ENCODE results near the gene BCAS1.
"Not testable (repeated sequence)": the region's sequence is repeated elsewhere in the genome, so short reads cannot be mapped to it uniquely, and the experiment has no call there.

The BCAS1 gene

DNA sequence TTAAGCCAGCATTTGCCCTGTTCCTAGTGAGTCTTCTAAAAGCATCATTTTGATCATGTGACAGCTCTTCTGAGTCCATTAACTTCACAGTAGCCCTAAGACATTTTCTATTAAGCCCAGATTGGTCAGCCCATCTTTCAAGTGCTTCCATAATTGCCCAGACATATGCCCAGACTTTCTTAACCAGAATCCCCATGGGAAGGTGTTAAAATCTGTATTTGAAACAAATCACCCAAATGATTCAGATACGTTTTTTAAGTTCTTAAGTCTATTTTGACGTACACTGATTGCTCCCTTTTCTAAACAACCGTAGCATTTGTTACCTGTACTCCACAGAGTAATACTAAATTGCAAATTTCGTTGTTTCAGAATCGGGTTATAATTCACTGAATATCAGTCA is 89.3 kb downstream of the BCAS1 start:
- no peak for TF ChIP-seq CTCF (IDR thresholded peaks at IDR 0.05; ENCODE audit: low read depth, low read length)
- no peak overlapping the region for H3K4me3 ChIP-seq (ENCODE audit: low read depth, low read length)

DNA sequence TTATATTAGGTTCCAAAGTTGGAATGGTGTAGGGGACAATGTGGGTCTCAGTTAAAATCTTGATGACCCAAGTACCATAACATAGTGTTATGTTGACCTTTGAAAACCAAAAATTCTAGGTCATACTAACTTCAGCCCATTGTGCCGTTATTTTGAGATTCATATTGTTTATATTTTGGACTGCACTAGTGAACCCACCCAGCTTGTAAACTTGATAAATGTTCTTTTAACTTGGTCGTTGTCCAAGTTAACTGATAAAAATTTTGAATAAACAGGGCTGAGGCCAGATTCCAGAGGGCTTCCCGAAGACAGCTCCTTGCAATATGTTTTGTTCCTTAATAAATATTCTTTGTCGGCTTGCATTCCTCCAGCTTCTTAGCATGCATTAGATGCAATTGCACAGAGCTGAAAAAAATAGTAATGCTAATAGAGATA is 90.3 kb downstream of the BCAS1 start:
- no peak overlapping the region for H3K4me3 ChIP-seq (ENCODE audit: low read depth, low read length)
- no peak for TF ChIP-seq CTCF (IDR thresholded peaks at IDR 0.05; ENCODE audit: low read depth, low read length)

DNA sequence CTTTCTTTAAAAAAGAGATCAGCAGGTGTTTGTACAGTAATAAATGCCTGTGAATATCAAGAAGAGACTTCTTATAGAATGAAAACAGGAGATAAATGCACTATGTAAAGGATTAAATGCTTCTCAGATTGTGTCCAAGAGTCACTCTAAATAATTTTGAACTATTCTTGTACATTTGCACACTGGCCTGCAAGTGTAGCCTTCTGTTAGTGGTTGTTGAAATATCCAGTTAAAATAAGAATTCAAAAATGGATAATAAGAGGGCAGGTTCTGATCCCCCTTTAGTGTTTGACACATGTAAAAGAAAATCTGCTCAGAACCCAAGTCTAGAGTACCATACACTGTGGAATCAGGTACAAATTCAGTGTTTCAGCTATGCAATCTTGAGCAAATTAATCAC is 91.9 kb downstream of the BCAS1 start:
- no peak for TF ChIP-seq CTCF (IDR thresholded peaks at IDR 0.05; ENCODE audit: low read depth, low read length)
- no peak overlapping the region for H3K4me3 ChIP-seq (ENCODE audit: low read depth, low read length)

DNA sequence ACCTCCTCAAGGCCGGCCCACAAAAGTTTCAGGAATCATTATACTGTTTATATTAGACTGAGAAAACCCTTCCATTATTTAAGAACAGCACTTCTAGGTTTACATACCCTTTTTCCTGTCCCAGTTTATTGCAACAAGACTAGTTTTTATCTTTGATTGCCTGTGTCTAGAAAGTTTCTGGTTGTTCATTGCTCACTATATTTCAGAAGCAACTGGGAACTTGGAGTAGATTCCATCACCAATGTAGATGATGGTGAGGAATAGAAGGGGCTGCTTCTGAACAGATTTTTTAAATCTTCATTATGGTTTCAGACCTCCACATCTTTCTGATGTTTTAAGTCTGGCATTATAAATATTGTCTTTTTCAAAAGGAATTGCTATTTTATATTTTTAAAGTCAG is 93.0 kb downstream of the BCAS1 start:
- TF ChIP-seq CTCF (IDR thresholded peaks at IDR 0.05; ENCODE audit: low read depth, low read length): no peak

GRCh38 chr20:53975761-53976160 is 94.6 kb downstream of the BCAS1 start:
- TF ChIP-seq CTCF (IDR thresholded peaks at IDR 0.05; ENCODE audit: low read depth, low read length): no peak
- no peak overlapping the region for H3K4me3 ChIP-seq (ENCODE audit: low read depth, low read length)

More for the DNA sequence above, 93.0 kb downstream of the BCAS1 start:
- H3K4me3 ChIP-seq (ENCODE audit: low read depth, low read length): no peak overlapping the region

DNA sequence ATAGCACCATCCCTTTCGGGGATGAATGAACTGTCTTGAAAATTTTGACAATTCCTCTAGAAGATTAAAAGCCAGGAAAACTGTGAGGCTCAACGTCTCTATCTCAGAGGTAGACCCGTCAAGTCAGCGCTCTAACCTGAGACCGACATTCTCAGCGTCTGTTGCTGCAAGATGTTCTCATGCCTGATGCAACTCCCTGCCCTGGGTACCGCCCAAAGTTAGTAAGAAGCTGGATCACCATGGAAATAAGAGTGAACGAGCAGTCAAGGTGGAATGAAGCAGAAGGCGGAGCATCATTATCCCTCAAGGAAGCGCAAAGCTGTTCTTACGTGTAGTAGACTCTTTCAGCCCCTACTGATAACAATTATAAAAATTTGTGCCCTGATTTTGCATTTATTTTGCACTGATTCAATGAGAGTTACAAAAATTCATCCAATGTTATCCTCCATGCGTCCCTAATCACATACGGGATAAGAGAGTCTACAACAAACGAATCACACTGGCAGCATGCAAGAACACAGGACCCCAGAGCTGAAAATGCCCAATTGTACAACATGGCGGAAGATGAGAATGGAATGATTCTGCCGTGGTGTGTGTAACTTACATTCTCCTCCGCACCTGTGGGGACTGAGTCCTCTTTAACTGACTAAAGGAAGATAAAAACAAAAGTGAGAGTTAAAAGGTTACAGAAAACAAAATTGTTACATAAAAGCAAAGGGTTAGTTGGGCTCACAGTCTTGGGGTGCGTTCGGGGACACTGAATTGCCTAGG is 95.4 kb downstream of the BCAS1 start:
- H3K4me3 ChIP-seq (ENCODE audit: low read depth, low read length): no peak overlapping the region
- TF ChIP-seq CTCF (IDR thresholded peaks at IDR 0.05; ENCODE audit: low read depth, low read length): no peak

DNA sequence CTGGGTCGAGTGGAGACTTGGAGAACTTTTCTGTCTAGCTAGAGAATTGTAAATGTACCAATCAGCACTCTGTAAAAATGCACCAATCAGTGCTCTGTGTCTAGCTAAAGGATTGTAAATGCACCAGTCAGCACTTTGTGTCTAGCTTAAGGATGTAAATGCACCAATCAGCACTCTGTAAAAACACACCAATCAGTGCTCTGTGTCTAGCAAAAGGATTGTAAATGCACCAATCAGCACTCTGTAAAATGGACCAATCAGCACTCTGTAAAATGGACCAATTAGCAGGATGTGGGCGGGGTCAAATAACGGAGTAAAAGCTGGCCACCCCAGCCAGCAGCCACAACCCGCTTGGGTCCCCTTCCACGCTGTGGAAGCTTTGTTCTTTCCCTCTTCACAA is 96.5 kb downstream of the BCAS1 start:
- H3K4me3 ChIP-seq (ENCODE audit: low read depth, low read length): not testable (repeated sequence)

GRCh38 chr20:53972179-53972578 is 98.2 kb downstream of the BCAS1 start:
- no peak overlapping the region for H3K4me3 ChIP-seq (ENCODE audit: low read depth, low read length)
- no peak for TF ChIP-seq CTCF (IDR thresholded peaks at IDR 0.05; ENCODE audit: low read depth, low read length)

Data from WI38 (cell line).